Neural progenitor cell (in vitro differentiated cells): ENCODE measurements around the gene FECH. TPM values are rescaled to one million over a fixed set of nuclear protein-coding genes. Genes with fewer than 3 reads are reported as not detected.

ENCODE experiments used
- DNase-seq: peaks from one replicate; pipeline ENCODE4 v3.0.0-alpha.2; 2016; ENCODE audit warnings: low spot score
- H2AFZ ChIP-seq: fragments of 200-600 bp; sonication (generic); replicated peaks from 2 replicates; pipeline ENCODE4 v1.6.1; 2016; ENCODE audit warnings: antibody characterized with exemption
- H3F3A ChIP-seq: fragments of 200-600 bp; sonication (generic); 2 replicates; pipeline ENCODE4 v1.6.1; 2016; ENCODE audit warnings: antibody characterized with exemption, low read depth
- H3K27ac ChIP-seq: fragments of 200-600 bp; sonication (generic); 2 replicates; pipeline ENCODE4 v1.5.1; 2016; ENCODE audit warnings: mild to moderate bottlenecking
- H3K27me3 ChIP-seq: fragments of 200-600 bp; sonication (generic); 2 replicates; pipeline ENCODE4 v1.6.1; 2016; ENCODE audit warnings: mild to moderate bottlenecking, moderate library complexity
- H3K36me3 ChIP-seq: fragments of 200-600 bp; sonication (generic); 2 replicates; pipeline ENCODE4 v1.5.1; 2016
- H3K4me1 ChIP-seq: fragments of 200-600 bp; sonication (generic); 2 replicates; pipeline ENCODE4 v1.6.1; 2016; ENCODE audit warnings: mixed run types
- H3K4me2 ChIP-seq: fragments of 200-600 bp; sonication (generic); 2 replicates; pipeline ENCODE4 v1.6.1; 2016
- H3K4me3 ChIP-seq: fragments of 200-600 bp; sonication (generic); 2 replicates; pipeline ENCODE4 v1.5.1; 2016
- H3K79me2 ChIP-seq: fragments of 200-600 bp; sonication (generic); 2 replicates; pipeline ENCODE4 v1.6.1; 2016; ENCODE audit warnings: low read depth
- H3K9ac ChIP-seq: fragments of 200-600 bp; sonication (generic); 2 replicates; pipeline ENCODE4 v1.6.1; 2016
- H3K9me3 ChIP-seq: fragments of 200-600 bp; sonication (generic); 2 replicates; pipeline ENCODE4 v1.5.1; 2016; ENCODE audit warnings: low read depth
- H4K20me1 ChIP-seq: fragments of 200-600 bp; sonication (generic); 2 replicates; pipeline ENCODE4 v1.6.1; 2016; ENCODE audit warnings: low read depth
- H3K27ac Mint-ChIP-seq: 3 replicates; pipeline ENCODE4 v1.8.0; 2021; ENCODE audit warnings: mixed read lengths
- H3K27me3 Mint-ChIP-seq: 2 replicates; pipeline ENCODE4 v1.8.0; 2022; ENCODE audit warnings: low read depth, mild to moderate bottlenecking, inconsistent platforms, moderate library complexity, mixed read lengths; ENCODE audit not compliant: insufficient read depth
- H3K36me3 Mint-ChIP-seq: 3 replicates; pipeline ENCODE4 v1.8.0; 2021; ENCODE audit warnings: mixed read lengths
- H3K4me1 Mint-ChIP-seq: 3 replicates; pipeline ENCODE4 v1.8.0; 2021; ENCODE audit warnings: mixed read lengths
- H3K4me3 Mint-ChIP-seq: 3 replicates; pipeline ENCODE4 v1.8.0; 2021; ENCODE audit warnings: mild to moderate bottlenecking, moderate library complexity, mixed read lengths
- H3K9me3 Mint-ChIP-seq: 3 replicates; pipeline ENCODE4 v1.8.0; 2020; ENCODE audit warnings: mixed read lengths
- EZH2 ChIP-seq: fragments of 200-600 bp; sonication (generic); IDR thresholded peaks from 2 replicates; pipeline ENCODE4 v1.6.1; 2017; ENCODE audit warnings: antibody characterized with exemption, mild to moderate bottlenecking, moderate library complexity
- EZH2phosphoT487 ChIP-seq: fragments of 200-600 bp; sonication (generic); IDR thresholded peaks from 2 replicates; pipeline ENCODE4 v1.6.1; 2017; ENCODE audit warnings: antibody characterized with exemption
- total RNA-seq: library from RNA; depleted of rRNA; stranded (reverse); fragments of >200 nt; gene quantifications from 2 replicates; pipeline ENCODE4 v1.2.3, GENCODE V29; 2015; ENCODE audit warnings: low replicate concordance
- TF ChIP-seq, protein P1 (sequence below): fragments of 200-600 bp; sonication (generic); IDR thresholded peaks from 2 replicates; pipeline ENCODE4 v1.5.1; 2017; ENCODE audit warnings: antibody characterized with exemption, mild to moderate bottlenecking

FECH gene
- 10.9 and 16.4 TPM in 2 replicates for total RNA-seq

GRCh38 chr18:57586251-57587049, at the start of gene FECH:
Gene FECH (minus strand): TSS chr18:57586702. CDS start chr18:57586620, 82 bp downstream.
- peak within 1 kb of the TSS; percentile 87 for H2AFZ ChIP-seq
- H3K4me3 ChIP-seq: peak within 1 kb of the TSS; percentile 76
- H3K36me3 ChIP-seq: no peaks in the 10 kb centered on the region
- no peaks in the 10 kb centered on the region for H3K27me3 ChIP-seq
- H3K4me2 ChIP-seq: peak within 1 kb of the TSS; percentile 88
- peak; percentile 66 for DNase-seq
- no peaks in the 10 kb centered on the region for H3K79me2 ChIP-seq
- Mint-ChIP-seq H3K27me3 (no peaks in the 10 kb centered on the region), H3K4me1 (peaks cover 17% of the 10 kb centered on the region), H3K4me3 (peak within 1 kb of the TSS; percentile 89), H3K9me3 (no peaks in the 10 kb centered on the region), H3K27ac (no peak within 1 kb of the TSS), H3K36me3 (peaks cover 4% of the 10 kb centered on the region)
- H4K20me1 ChIP-seq: peaks cover 3% of the 10 kb centered on the region
- TF ChIP-seq EZH2phosphoT487: peak; percentile 31
- TF ChIP-seq, protein P1, sequence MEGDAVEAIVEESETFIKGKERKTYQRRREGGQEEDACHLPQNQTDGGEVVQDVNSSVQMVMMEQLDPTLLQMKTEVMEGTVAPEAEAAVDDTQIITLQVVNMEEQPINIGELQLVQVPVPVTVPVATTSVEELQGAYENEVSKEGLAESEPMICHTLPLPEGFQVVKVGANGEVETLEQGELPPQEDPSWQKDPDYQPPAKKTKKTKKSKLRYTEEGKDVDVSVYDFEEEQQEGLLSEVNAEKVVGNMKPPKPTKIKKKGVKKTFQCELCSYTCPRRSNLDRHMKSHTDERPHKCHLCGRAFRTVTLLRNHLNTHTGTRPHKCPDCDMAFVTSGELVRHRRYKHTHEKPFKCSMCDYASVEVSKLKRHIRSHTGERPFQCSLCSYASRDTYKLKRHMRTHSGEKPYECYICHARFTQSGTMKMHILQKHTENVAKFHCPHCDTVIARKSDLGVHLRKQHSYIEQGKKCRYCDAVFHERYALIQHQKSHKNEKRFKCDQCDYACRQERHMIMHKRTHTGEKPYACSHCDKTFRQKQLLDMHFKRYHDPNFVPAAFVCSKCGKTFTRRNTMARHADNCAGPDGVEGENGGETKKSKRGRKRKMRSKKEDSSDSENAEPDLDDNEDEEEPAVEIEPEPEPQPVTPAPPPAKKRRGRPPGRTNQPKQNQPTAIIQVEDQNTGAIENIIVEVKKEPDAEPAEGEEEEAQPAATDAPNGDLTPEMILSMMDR: no peak
- H3K4me1 ChIP-seq: peaks cover 10% of the 10 kb centered on the region
- H3K27ac ChIP-seq: no peak within 1 kb of the TSS
- no peak within 1 kb of the TSS for H3K9ac ChIP-seq
- H3F3A ChIP-seq: peaks cover 21% of the 10 kb centered on the region
- H3K9me3 ChIP-seq: no peaks in the 10 kb centered on the region

DNA sequence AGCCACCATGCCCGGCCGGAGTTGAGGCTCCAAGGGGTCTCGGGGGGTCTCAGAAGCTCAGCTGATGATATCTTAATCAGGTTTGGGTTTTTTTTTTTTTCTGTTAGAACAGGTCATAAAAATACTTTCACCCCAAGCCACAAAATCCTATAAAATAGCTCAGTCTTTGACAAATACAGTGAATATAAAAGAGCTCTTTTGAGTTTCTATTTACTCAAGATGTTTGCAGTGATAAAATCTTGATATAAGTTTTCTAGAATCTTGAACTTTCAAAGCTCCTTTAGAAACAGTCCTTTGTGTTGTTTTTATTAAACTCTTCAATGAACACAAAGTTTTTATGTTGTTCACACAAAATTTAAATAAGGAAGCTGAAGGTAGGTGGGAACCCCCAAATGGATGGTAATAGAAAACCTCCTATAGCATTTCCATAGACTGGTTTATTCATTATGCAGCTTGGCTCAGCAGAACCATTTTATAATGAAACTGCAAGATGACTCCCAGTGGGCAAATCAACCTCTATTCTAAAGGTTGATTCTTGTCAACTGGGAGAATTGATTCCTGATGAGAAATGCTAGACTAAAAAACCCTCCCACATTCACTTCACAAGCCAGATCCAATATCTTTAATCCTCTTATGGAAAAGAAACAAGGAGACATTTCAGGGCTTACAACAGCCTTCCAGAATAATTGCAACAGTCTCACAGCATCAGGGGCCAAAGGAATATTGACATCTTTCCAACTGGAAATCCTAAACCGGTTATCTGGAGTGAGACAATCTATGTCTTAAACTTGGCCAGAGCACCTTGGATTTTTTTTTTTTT, 48.7 kb upstream of the FECH start:
- peaks cover 13% of the 10 kb centered on the region for H3K4me1 Mint-ChIP-seq
- no peak for DNase-seq
- Histone ChIP-seq H3K9ac (no peak overlapping the region), H4K20me1 (no peaks in the 10 kb centered on the region), H3F3A (peaks cover 12% of the 10 kb centered on the region), H2AFZ (no peak overlapping the region), H3K36me3 (no peaks in the 10 kb centered on the region), H3K79me2 (no peaks in the 10 kb centered on the region), H3K27ac (no peak overlapping the region), H3K27me3 (no peaks in the 10 kb centered on the region), H3K4me3 (no peak overlapping the region), H3K4me1 (peaks cover 5% of the 10 kb centered on the region), H3K4me2 (no peak overlapping the region), H3K9me3 (no peaks in the 10 kb centered on the region)
- H3K27ac Mint-ChIP-seq: peak overlapping the region; percentile 5
- H3K27me3 Mint-ChIP-seq: no peaks in the 10 kb centered on the region
- peaks cover 5% of the 10 kb centered on the region for H3K9me3 Mint-ChIP-seq
- H3K4me3 Mint-ChIP-seq: no peak overlapping the region
- peaks cover 8% of the 10 kb centered on the region for H3K36me3 Mint-ChIP-seq
- TF ChIP-seq, protein P1: no peak
- no peak for TF ChIP-seq EZH2phosphoT487
- no peak for TF ChIP-seq EZH2

GRCh38 chr18:57631697-57632096, 45.2 kb upstream of the FECH start:
- Histone ChIP-seq H3K4me1 (peaks cover 5% of the 10 kb centered on the region), H3K27ac (no peak overlapping the region), H3K4me3 (no peak overlapping the region), H3F3A (peaks cover 12% of the 10 kb centered on the region), H3K36me3 (no peaks in the 10 kb centered on the region), H3K27me3 (no peaks in the 10 kb centered on the region), H3K9me3 (no peaks in the 10 kb centered on the region), H3K9ac (no peak overlapping the region), H4K20me1 (no peaks in the 10 kb centered on the region), H2AFZ (no peak overlapping the region), H3K4me2 (no peak overlapping the region), H3K79me2 (no peaks in the 10 kb centered on the region)
- H3K9me3 Mint-ChIP-seq: peaks cover 5% of the 10 kb centered on the region
- TF ChIP-seq, protein P1: no peak
- no peak for TF ChIP-seq EZH2phosphoT487
- TF ChIP-seq EZH2: no peak
- no peak for DNase-seq
- peak overlapping the region; percentile 31 for H3K4me3 Mint-ChIP-seq
- peak overlapping the region; percentile 18 for H3K27ac Mint-ChIP-seq
- H3K36me3 Mint-ChIP-seq: peaks cover 6% of the 10 kb centered on the region
- H3K4me1 Mint-ChIP-seq: peaks cover 22% of the 10 kb centered on the region
- H3K27me3 Mint-ChIP-seq: no peaks in the 10 kb centered on the region
